Breast epithelium (tissue), 4 donors: ENCODE data around the gene ARNT2. TPM values are rescaled to one million over a fixed set of nuclear protein-coding genes. Genes with fewer than 3 reads are reported as not detected.

ENCODE experiments used
- DNase-seq, 2 donors: peaks; one replicate each; pipeline ENCODE4 v3.0.0-alpha.2; 2019; ENCODE audit warnings: low spot score in 2 of 2
- H3K27ac ChIP-seq, 2 donors: fragments of 200-600 bp; sonication (generic) in 1 of 2; one replicate each; pipeline ENCODE4 v1.5.1; 2016 to 2019; ENCODE audit warnings: mild to moderate bottlenecking in 1 of 2
- H3K27me3 ChIP-seq, 2 donors: fragments of 200-600 bp; sonication (generic) in 1 of 2; one replicate each; pipeline versions ENCODE4 v1.5.1 to v1.6.0; 2017 to 2019; ENCODE audit warnings: control low read depth in 1 of 2, mild to moderate bottlenecking in 1 of 2
- H3K36me3 ChIP-seq: fragments of 200-600 bp; one replicate; pipeline ENCODE4 v1.5.1; 2019
- H3K4me1 ChIP-seq, 2 donors: fragments of 200-600 bp; sonication (generic); one replicate each; pipeline ENCODE4 v1.5.1; 2016 to 2019; ENCODE audit warnings: control low read depth in 1 of 2
- H3K4me3 ChIP-seq, 3 donors: fragments of 200-600 bp; sonication (generic); 1 replicate in 2 of 3; 2 replicates in 1 of 3; pipeline ENCODE4 v1.5.1; 2016 to 2019; ENCODE audit warnings: mild to moderate bottlenecking in 3 of 3, moderate library complexity in 2 of 3
- H3K9me3 ChIP-seq, 2 donors: fragments of 200-600 bp; sonication (generic) in 1 of 2; one replicate each; pipeline ENCODE4 v1.5.1; 2016 to 2019; ENCODE audit warnings: control low read depth in 1 of 2
- POLR2A ChIP-seq: fragments of 450-650 bp; IDR thresholded peaks from one replicate; pipeline ENCODE4 v1.6.1; 2016; ENCODE audit warnings: antibody characterized with exemption, mild to moderate bottlenecking, moderate library complexity
- POLR2AphosphoS5 ChIP-seq, 3 donors: sonication (generic); formaldehyde crosslinking; IDR thresholded peaks; one replicate each; pipeline ENCODE4 v1.6.1; 2017; ENCODE audit warnings: antibody characterized with exemption in 3 of 3
- intact Hi-C: fragments of 100-400 bp; cut with DNase I; formaldehyde crosslinking; loops from one replicate; pipeline ENCODE4 v1.15.1; 2023; ENCODE audit warnings: low total_unique reads
- total RNA-seq, 3 donors: library from RNA; depleted of rRNA; stranded (reverse); fragments of >200 nt; gene quantifications; one replicate each; pipeline ENCODE4 v1.1.0, GENCODE V29; 2016
- TF ChIP-seq, protein P1 (sequence below), 3 donors: fragments of 450-650 bp; IDR thresholded peaks; one replicate each; pipeline ENCODE4 v1.5.1; 2016 to 2017; ENCODE audit warnings: antibody characterized with exemption in 3 of 3, mild to moderate bottlenecking in 3 of 3, moderate library complexity in 3 of 3

The ARNT2 gene
- total RNA-seq, 3 donors from 2014 or later = 5.9 to 8.5 (median 7.0) TPM

DNA sequence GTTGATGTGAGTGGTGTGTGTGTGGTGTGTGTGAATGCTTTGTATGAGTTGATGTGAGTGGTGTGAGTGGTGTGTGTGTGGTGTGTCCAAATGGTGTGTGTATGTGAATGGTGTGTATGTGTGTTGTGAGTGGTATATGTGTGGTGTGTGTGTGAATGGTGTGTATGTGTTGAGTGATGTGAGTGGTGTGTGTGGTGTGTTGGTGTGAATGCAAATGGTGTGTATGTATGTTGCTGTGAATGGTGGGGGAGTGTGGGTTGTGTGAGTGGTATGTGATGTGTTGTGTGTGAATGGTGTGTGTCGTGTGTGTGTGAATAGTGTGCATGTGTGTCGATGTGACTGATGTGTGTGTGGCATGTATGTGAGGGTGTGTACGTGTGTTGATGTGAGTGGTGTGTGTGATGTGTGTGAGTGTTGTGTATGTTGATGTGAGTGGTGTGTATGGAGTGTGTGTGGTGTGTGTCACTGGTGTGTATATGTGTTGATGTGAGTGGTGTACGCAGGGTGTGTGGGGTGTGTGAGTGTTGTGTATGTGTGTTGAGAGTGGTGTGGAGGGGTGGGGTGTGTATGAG is 40.6 kb downstream of the ARNT2 start:
- TF ChIP-seq POLR2AphosphoS5 (IDR thresholded peaks at IDR 0.05) = no peak
- TF ChIP-seq, protein P1, sequence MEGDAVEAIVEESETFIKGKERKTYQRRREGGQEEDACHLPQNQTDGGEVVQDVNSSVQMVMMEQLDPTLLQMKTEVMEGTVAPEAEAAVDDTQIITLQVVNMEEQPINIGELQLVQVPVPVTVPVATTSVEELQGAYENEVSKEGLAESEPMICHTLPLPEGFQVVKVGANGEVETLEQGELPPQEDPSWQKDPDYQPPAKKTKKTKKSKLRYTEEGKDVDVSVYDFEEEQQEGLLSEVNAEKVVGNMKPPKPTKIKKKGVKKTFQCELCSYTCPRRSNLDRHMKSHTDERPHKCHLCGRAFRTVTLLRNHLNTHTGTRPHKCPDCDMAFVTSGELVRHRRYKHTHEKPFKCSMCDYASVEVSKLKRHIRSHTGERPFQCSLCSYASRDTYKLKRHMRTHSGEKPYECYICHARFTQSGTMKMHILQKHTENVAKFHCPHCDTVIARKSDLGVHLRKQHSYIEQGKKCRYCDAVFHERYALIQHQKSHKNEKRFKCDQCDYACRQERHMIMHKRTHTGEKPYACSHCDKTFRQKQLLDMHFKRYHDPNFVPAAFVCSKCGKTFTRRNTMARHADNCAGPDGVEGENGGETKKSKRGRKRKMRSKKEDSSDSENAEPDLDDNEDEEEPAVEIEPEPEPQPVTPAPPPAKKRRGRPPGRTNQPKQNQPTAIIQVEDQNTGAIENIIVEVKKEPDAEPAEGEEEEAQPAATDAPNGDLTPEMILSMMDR (IDR thresholded peaks at IDR 0.05) = no peak
- TF ChIP-seq POLR2A = no peak

DNA sequence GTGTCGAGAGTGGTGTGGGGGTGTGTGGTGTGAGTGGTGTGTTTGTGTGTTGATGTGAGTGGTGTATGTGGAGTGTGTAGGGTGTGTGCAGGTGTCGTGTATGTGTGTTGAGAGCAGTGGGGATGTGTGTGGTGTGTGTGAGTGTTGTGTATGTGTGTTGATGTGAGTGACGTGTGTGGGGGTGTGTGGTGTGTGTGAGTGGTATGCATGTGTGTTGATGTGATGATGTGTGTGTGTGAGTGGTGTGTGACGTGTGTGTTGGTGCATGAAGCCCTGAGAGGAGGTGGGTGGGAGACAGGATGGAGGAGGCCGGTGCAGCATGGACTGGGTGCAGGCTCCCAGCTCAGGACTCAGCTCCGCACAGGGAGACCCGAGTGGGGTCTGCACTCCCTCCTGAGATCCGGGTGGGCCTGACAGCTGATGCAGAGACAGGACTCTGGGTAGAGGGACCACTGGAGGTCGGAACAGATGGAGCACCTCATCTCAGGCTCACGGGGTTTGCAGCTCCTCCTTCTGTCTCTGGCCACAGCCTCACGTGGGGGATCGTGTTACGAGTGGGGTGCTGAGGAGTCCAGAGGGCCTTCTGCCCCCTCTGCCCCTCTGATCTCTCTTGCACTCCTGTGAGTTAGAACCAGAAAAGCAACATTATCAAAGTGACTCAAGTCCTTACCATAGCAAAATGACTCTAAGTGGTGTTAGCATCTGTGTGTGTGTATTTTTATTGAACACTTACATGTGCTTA is 41.3 kb downstream of the ARNT2 start:
- Histone ChIP-seq H3K27ac (no peak overlapping the region), H3K27me3 (no peaks in the 10 kb centered on the region), H3K9me3 (no peaks in the 10 kb centered on the region), H3K36me3 (no peaks in the 10 kb centered on the region), H3K4me3 (no peak overlapping the region), H3K4me1 (no peaks in the 10 kb centered on the region)
- no peak for TF ChIP-seq POLR2AphosphoS5 (IDR thresholded peaks at IDR 0.05)
- intact Hi-C loops = no loop called here
- no peak for DNase-seq

More for the DNA sequence above, 40.6 kb downstream of the ARNT2 start:
- Histone ChIP-seq H3K4me1 (no peaks in the 10 kb centered on the region), H3K9me3 (no peaks in the 10 kb centered on the region), H3K4me3 (no peak overlapping the region), H3K27ac (no peak overlapping the region), H3K36me3 (no peaks in the 10 kb centered on the region), H3K27me3 (no peaks in the 10 kb centered on the region)
- DNase-seq = no peak
- intact Hi-C loops = no loop called here

DNA sequence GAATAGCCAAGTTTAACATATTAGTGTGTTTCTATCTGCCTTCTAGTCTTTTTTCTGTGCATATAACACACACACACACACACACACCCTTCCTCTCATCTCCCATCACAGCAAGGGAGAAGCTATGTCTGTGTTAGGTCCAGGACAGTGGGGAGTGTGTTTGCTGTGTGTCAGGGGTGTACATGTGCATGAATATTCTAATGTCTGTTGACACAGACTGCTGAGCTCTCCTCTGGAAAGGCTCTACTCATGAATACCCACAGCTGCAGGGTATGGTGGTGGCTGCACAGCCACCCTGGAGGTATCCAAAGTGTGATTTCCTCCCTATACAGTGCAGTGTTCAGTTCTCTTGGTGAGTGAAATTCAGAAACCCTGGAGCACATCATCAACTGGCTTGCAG is 42.9 kb downstream of the ARNT2 start:
- no peak for DNase-seq
- intact Hi-C loops = no loop called here
- H3K27me3 ChIP-seq = no peaks in the 10 kb centered on the region
- H3K4me1 ChIP-seq = no peaks in the 10 kb centered on the region
- H3K4me3 ChIP-seq = no peak overlapping the region
- H3K36me3 ChIP-seq = no peaks in the 10 kb centered on the region
- no peak for TF ChIP-seq POLR2AphosphoS5 (IDR thresholded peaks at IDR 0.05)
- TF ChIP-seq, protein P1 (IDR thresholded peaks at IDR 0.05) = no peak
- no peak for TF ChIP-seq POLR2A
- no peak overlapping the region for H3K27ac ChIP-seq
- no peaks in the 10 kb centered on the region for H3K9me3 ChIP-seq

DNA sequence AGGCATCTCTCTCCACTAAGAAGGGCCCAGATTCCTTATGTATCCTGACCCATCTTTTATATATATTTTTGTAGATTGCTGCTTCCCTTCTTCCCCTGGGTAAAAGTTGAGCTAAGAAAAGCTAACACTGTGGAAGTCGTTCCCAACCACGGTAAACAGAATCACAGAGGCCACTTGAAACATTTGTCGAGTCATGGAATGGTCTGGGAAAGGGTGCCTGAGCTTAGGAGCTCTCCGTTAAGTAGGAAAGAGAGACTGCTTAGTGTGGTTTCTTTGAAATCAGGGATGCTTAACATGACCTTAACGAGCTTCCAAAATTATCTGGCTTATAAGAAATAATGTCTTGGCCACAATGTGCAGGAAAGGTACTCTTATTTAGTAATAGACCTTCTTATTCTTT is 45.6 kb downstream of the ARNT2 start:
- intact Hi-C loops = loop anchor here (5.0 kb wide), 1 partner anchor 327 kb away; the partner anchor contains the start of gene CEMIP
- TF ChIP-seq, protein P1 (IDR thresholded peaks at IDR 0.05) = no peak
- TF ChIP-seq POLR2AphosphoS5 (IDR thresholded peaks at IDR 0.05) = no peak
- no peak for TF ChIP-seq POLR2A
- H3K27ac ChIP-seq = no peak overlapping the region
- no peaks in the 10 kb centered on the region for H3K27me3 ChIP-seq
- H3K4me1 ChIP-seq = no peaks in the 10 kb centered on the region
- no peaks in the 10 kb centered on the region for H3K36me3 ChIP-seq
- no peaks in the 10 kb centered on the region for H3K9me3 ChIP-seq
- no peak overlapping the region for H3K4me3 ChIP-seq
- DNase-seq = no peak

DNA sequence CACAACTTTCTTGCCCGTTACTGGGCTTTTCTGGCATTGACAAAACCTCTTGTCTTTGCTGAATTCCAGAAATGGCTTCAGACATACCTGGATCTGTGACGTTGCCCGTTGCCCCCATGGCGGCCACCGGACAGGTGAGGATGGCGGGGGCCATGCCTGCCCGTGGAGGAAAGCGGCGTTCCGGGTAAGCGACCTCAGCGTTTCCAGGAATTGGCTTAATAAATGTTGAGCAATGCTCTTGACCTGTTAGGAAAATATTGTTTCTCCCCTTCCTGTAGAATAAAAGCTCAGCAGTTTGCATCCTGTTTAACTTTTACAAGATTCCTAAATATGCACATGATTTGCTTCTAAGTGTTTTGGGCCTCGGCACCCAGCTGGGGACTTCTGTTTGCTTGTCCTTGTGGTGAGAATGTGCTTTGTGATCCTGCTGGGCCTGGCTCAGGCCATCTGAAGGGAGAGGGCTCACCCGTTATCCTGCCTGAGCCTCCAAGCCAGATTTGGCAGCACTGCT is 46.7 kb downstream of the ARNT2 start:
- Histone ChIP-seq H3K9me3 (no peaks in the 10 kb centered on the region), H3K4me1 (no peaks in the 10 kb centered on the region), H3K27me3 (no peaks in the 10 kb centered on the region), H3K36me3 (no peaks in the 10 kb centered on the region), H3K4me3 (no peak overlapping the region), H3K27ac (no peak overlapping the region)
- no peak for DNase-seq
- intact Hi-C loops = loop anchor here (5.0 kb wide), 1 partner anchor 326 kb away; the partner anchor contains the start of gene CEMIP
- TF ChIP-seq POLR2AphosphoS5 (IDR thresholded peaks at IDR 0.05) (no peak), POLR2A (no peak)
- TF ChIP-seq, protein P1 (IDR thresholded peaks at IDR 0.05) = no peak
